Limb (tissue), 2 donors: Measurements from ENCODE around the gene USPL1.
"Not testable (repeated sequence)": the region's sequence is repeated elsewhere in the genome, so short reads cannot be mapped to it uniquely, and the experiment has no call there.

Experiments
- DNase-seq, 2 donors: peaks; one replicate each; pipeline ENCODE4 v3.0.0-alpha.2; 2016; ENCODE audit errors: extremely low spot score in 2 of 2

Gene USPL1

GRCh38 chr13:30615866-30616541 is 1.7 kb upstream of the USPL1 start:
- peak in 1 of 2 donors; percentile 59 for DNase-seq

GRCh38 chr13:30616927-30617314 is 799 bp upstream of the USPL1 start:
- peak in 1 of 2 donors; percentile 92 for DNase-seq

- peak in 1 of 2 donors; percentile 47 for DNase-seq
These were observed 638 bp downstream of the USPL1 start for GRCh38 chr13:30618186-30618929.

- DNase-seq: no peak
These were observed 1.2 kb downstream of the USPL1 start for GRCh38 chr13:30618930-30619279.

GRCh38 chr13:30619731-30620130 is 2.0 kb downstream of the USPL1 start:
- no peak for DNase-seq

- DNase-seq: no peak
These were observed 3.2 kb downstream of the USPL1 start for GRCh38 chr13:30620941-30621340.

GRCh38 chr13:30622551-30622950 is 4.8 kb downstream of the USPL1 start:
- DNase-seq: no peak

- DNase-seq: no peak
These were observed 5.7 kb downstream of the USPL1 start for GRCh38 chr13:30623392-30623791.

- DNase-seq: no peak
These were observed 6.9 kb downstream of the USPL1 start for GRCh38 chr13:30624630-30625029.

- DNase-seq: no peak
These were observed 11.8 kb downstream of the USPL1 start for GRCh38 chr13:30629527-30629926.

GRCh38 chr13:30633861-30634260 is 16.1 kb downstream of the USPL1 start:
- no peak for DNase-seq

GRCh38 chr13:30634838-30635237 is 17.1 kb downstream of the USPL1 start:
- no peak for DNase-seq

GRCh38 chr13:30638301-30638700 is 20.6 kb downstream of the USPL1 start:
- DNase-seq: no peak

- no peak for DNase-seq
These were observed 22.0 kb downstream of the USPL1 start for GRCh38 chr13:30639671-30640070.

GRCh38 chr13:30641173-30641572 is 23.5 kb downstream of the USPL1 start:
- DNase-seq: not testable (repeated sequence)

GRCh38 chr13:30645629-30646028 is 27.9 kb downstream of the USPL1 start:
- DNase-seq: no peak

- DNase-seq: no peak
These were observed 29.7 kb downstream of the USPL1 start for GRCh38 chr13:30647420-30647819.

GRCh38 chr13:30647824-30648521 is 30.3 kb downstream of the USPL1 start:
- no peak for DNase-seq

GRCh38 chr13:30648522-30649012 is 30.8 kb downstream of the USPL1 start:
- no peak for DNase-seq

- DNase-seq: not testable (repeated sequence)
These were observed 33.9 kb downstream of the USPL1 start for GRCh38 chr13:30651648-30652047.

- DNase-seq: no peak
These were observed 35.1 kb downstream of the USPL1 start for GRCh38 chr13:30652746-30653386.

- DNase-seq: no peak
These were observed 36.7 kb downstream of the USPL1 start for GRCh38 chr13:30654430-30654829.
